K562 (cell line): ENCODE data around the gene NME7. TPM values are rescaled to one million over a fixed set of nuclear protein-coding genes. Genes with fewer than 3 reads are reported as not detected.

ENCODE experiments used
- ASH1L ChIP-seq: fragments of 450-650 bp; IDR thresholded peaks from 2 replicates; pipeline ENCODE4 v1.6.1; 2018; ENCODE audit warnings: borderline replicate concordance, mild to moderate bottlenecking, low read depth; ENCODE audit not compliant: partially characterized antibody
- ETS2 ChIP-seq: IDR thresholded peaks from 2 replicates; pipeline ENCODE4 v1.6.1; 2016; ENCODE audit warnings: borderline replicate concordance, missing genetic modification characterization, mild to moderate bottlenecking, moderate library complexity, missing compliant biosample characterization; ENCODE audit not compliant: poor library complexity, severe bottlenecking
- HSF4 ChIP-seq: fragments of 250-450 bp; sonication (Bioruptor Pico); IDR thresholded peaks from 2 replicates; pipeline ENCODE4 v2.1.2; 2022; ENCODE audit warnings: mild to moderate bottlenecking, moderate library complexity, borderline replicate concordance
- MAFF ChIP-seq: IDR thresholded peaks from 2 replicates; pipeline ENCODE4 v1.6.1; 2012; ENCODE audit warnings: low read length, improper control_type of control experiment
- NELFE ChIP-seq: IDR thresholded peaks from 2 replicates; pipeline ENCODE4 v1.6.1; 2011; ENCODE audit warnings: mild to moderate bottlenecking; ENCODE audit not compliant: insufficient read depth, insufficient read length
- RB1 ChIP-seq: fragments of 450-650 bp; IDR thresholded peaks from 2 replicates; pipeline ENCODE4 v1.6.1; 2017; ENCODE audit warnings: low read depth, mild to moderate bottlenecking
- RBM22 ChIP-seq: fragments of 200-400 bp; formaldehyde crosslinking; IDR thresholded peaks from 2 replicates; pipeline ENCODE4 v1.6.1; 2018; ENCODE audit warnings: low read length, low read depth; ENCODE audit not compliant: poor library complexity, severe bottlenecking
- SIN3B ChIP-seq: fragments of 450-650 bp; IDR thresholded peaks from 2 replicates; pipeline ENCODE4 v1.6.1; 2017; ENCODE audit warnings: low read depth, mild to moderate bottlenecking, moderate library complexity
- SLC30A9 ChIP-seq: fragments of 250-450 bp; sonication (Bioruptor Pico); IDR thresholded peaks from 2 replicates; pipeline ENCODE4 v1.8.0; 2022; ENCODE audit warnings: mild to moderate bottlenecking, moderate library complexity
- polyA plus RNA-seq, 8 experiments: library from polyadenylated mRNA; depleted of rRNA in 4 of 8; stranded (reverse) in 5 of 8; unstranded in 3 of 8; fragments of >200 nt; fragmentation: Nextera tagmentation in 2 of 8; fragmentation: Illumina TruSeq in 1 of 8; extraction: Ambion mirVana in 2 of 8; extraction: Trizol in 1 of 8; gene quantifications; 2 replicates each; pipeline versions ENCODE4 v1.2.1 to v1.2.3, GENCODE V29; 2011 to 2014; ENCODE audit warnings: inconsistent platforms in 1 of 8, missing spikeins in 1 of 8
- total RNA-seq, 7 experiments: library from RNA; depleted of rRNA in 6 of 7; stranded (reverse); fragments of >200 nt in 6 of 7; fragmentation: Illumina TruSeq in 2 of 7; extraction: Trizol in 2 of 7; gene quantifications; 2 replicates each; pipeline versions ENCODE4 v1.2.1 to v1.2.3, GENCODE V29; 2011 to 2021; ENCODE audit warnings: low replicate concordance in 1 of 7
- TF ChIP-seq, protein P1 (sequence below): IDR thresholded peaks from 2 replicates; pipeline ENCODE4 v1.6.1; 2014; ENCODE audit warnings: antibody characterized with exemption
- TF ChIP-seq, protein P2 (sequence below): sonication (generic); formaldehyde crosslinking; IDR thresholded peaks from 2 replicates; pipeline ENCODE4 v1.5.0; 2020; ENCODE audit warnings: missing genetic modification reagents
- TF ChIP-seq, protein P3 (sequence below): fragments of 450-650 bp; formaldehyde crosslinking; IDR thresholded peaks from 2 replicates; pipeline ENCODE4 v1.4.0; 2020; ENCODE audit warnings: mild to moderate bottlenecking, moderate library complexity
- TF ChIP-seq, protein P4 (sequence below): fragments of 200-800 bp; sonication (Bioruptor generic); IDR thresholded peaks from 2 replicates; pipeline ENCODE4 v1.6.1; 2017; ENCODE audit warnings: missing genetic modification characterization, missing compliant biosample characterization
- TF ChIP-seq, protein P5 (sequence below): fragments of 250-450 bp; sonication (Bioruptor Pico); IDR thresholded peaks from 2 replicates; pipeline ENCODE4 v1.8.0; 2021; ENCODE audit warnings: mild to moderate bottlenecking, moderate library complexity
- TF ChIP-seq, protein P6 (sequence below), 2 experiments: IDR thresholded peaks; 2 replicates each; pipeline ENCODE4 v1.6.1; 2012; ENCODE audit warnings: improper control_type of control experiment in 2 of 2, low read depth in 2 of 2, low read length in 2 of 2, borderline replicate concordance in 1 of 2

The NME7 gene
- total and polyA plus RNA-seq, 9 of the 15 experiments (the other 6 are each of a cell fraction or from before 2014, with no cell fraction given) = 7.9 to 43.2 (median 23.9) TPM

DNA sequence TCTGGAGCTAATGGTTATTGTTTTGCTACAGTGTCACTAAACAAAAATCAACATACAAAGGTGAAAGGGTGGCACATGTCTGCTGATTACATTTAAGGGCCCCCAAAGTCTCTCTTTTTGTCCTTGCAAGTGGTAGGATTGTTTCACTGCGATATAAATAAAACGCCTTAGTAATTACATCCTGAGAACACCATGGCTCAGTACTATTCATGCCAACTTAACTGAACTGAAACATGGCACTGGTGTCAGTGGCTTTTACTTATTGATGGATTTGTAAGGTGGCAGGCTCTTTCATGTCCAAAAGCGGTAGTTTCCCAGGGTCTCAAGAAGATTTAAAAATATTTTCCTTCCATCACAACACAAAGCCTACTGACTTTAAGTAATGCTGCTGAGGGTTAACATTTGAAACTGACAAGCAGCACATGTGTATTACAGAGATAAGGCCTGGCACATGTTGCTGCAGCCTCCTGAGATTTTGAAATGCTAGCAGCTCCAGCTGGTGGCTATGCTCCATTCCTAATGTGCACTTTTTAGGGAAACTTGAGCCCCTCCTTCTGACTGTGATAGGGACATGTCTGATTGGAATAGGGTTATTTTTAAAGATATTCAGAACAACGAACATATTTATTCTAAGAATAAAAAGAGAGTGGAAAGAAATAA is 174.3 kb downstream of the NME7 start (continued):
- TF ChIP-seq, protein P1, sequence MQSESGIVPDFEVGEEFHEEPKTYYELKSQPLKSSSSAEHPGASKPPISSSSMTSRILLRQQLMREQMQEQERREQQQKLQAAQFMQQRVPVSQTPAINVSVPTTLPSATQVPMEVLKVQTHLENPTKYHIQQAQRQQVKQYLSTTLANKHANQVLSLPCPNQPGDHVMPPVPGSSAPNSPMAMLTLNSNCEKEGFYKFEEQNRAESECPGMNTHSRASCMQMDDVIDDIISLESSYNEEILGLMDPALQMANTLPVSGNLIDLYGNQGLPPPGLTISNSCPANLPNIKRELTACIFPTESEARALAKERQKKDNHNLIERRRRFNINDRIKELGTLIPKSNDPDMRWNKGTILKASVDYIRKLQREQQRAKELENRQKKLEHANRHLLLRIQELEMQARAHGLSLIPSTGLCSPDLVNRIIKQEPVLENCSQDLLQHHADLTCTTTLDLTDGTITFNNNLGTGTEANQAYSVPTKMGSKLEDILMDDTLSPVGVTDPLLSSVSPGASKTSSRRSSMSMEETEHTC = 0 out of 2 replicates have a peak, but pooled peaks have one; percentile 25
- TF ChIP-seq HSF4 (CRISPR knock-in tag) (no peak), MAFF (0 out of 2 replicates have a peak, but pooled peaks have one; percentile 3), NELFE (no peak), ETS2 (tag) (no peak), SLC30A9 (no peak), ASH1L (no peak), RB1 (no peak), RBM22 (no peak), SIN3B (no peak)
- TF ChIP-seq, protein P2, sequence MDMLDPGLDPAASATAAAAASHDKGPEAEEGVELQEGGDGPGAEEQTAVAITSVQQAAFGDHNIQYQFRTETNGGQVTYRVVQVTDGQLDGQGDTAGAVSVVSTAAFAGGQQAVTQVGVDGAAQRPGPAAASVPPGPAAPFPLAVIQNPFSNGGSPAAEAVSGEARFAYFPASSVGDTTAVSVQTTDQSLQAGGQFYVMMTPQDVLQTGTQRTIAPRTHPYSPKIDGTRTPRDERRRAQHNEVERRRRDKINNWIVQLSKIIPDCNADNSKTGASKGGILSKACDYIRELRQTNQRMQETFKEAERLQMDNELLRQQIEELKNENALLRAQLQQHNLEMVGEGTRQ (CRISPR knock-in tag) = no peak
- TF ChIP-seq, protein P3, sequence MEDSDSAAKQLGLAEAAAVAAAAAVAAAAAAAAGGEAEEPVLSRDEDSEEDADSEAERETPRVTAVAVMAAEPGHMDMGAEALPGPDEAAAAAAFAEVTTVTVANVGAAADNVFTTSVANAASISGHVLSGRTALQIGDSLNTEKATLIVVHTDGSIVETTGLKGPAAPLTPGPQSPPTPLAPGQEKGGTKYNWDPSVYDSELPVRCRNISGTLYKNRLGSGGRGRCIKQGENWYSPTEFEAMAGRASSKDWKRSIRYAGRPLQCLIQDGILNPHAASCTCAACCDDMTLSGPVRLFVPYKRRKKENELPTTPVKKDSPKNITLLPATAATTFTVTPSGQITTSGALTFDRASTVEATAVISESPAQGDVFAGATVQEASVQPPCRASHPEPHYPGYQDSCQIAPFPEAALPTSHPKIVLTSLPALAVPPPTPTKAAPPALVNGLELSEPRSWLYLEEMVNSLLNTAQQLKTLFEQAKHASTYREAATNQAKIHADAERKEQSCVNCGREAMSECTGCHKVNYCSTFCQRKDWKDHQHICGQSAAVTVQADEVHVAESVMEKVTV = peak; percentile 39; the same call in 1 of the 2 replicates
- TF ChIP-seq, protein P4, sequence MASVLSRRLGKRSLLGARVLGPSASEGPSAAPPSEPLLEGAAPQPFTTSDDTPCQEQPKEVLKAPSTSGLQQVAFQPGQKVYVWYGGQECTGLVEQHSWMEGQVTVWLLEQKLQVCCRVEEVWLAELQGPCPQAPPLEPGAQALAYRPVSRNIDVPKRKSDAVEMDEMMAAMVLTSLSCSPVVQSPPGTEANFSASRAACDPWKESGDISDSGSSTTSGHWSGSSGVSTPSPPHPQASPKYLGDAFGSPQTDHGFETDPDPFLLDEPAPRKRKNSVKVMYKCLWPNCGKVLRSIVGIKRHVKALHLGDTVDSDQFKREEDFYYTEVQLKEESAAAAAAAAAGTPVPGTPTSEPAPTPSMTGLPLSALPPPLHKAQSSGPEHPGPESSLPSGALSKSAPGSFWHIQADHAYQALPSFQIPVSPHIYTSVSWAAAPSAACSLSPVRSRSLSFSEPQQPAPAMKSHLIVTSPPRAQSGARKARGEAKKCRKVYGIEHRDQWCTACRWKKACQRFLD = peak; percentile 5; the same call in 1 of the 2 replicates
- TF ChIP-seq, protein P5, sequence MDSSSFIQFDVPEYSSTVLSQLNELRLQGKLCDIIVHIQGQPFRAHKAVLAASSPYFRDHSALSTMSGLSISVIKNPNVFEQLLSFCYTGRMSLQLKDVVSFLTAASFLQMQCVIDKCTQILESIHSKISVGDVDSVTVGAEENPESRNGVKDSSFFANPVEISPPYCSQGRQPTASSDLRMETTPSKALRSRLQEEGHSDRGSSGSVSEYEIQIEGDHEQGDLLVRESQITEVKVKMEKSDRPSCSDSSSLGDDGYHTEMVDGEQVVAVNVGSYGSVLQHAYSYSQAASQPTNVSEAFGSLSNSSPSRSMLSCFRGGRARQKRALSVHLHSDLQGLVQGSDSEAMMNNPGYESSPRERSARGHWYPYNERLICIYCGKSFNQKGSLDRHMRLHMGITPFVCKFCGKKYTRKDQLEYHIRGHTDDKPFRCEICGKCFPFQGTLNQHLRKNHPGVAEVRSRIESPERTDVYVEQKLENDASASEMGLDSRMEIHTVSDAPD (CRISPR knock-in tag) = no peak
- TF ChIP-seq, protein P6, sequence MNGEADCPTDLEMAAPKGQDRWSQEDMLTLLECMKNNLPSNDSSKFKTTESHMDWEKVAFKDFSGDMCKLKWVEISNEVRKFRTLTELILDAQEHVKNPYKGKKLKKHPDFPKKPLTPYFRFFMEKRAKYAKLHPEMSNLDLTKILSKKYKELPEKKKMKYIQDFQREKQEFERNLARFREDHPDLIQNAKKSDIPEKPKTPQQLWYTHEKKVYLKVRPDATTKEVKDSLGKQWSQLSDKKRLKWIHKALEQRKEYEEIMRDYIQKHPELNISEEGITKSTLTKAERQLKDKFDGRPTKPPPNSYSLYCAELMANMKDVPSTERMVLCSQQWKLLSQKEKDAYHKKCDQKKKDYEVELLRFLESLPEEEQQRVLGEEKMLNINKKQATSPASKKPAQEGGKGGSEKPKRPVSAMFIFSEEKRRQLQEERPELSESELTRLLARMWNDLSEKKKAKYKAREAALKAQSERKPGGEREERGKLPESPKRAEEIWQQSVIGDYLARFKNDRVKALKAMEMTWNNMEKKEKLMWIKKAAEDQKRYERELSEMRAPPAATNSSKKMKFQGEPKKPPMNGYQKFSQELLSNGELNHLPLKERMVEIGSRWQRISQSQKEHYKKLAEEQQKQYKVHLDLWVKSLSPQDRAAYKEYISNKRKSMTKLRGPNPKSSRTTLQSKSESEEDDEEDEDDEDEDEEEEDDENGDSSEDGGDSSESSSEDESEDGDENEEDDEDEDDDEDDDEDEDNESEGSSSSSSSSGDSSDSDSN (IDR thresholded peaks at IDR 0.05; ENCODE audit: borderline replicate concordance in 1 of 2, low read depth in 2 of 2, low read length in 2 of 2) = no peak
